Measurements from ENCODE around the gene CD300A.

Gene CD300A

GRCh38 chr17:74466111-74466827 is at the start of gene CD300A:
TSS of gene CD300A (plus strand) at chr17:74466634. CDS start at chr17:74466704, 70 bp downstream.
- DNase-seq = no peak
- no peak for TF ChIP-seq GATA1 (IDR thresholded peaks at IDR 0.05; ENCODE audit: low read depth, low read length)
- TF ChIP-seq POLR2A (IDR thresholded peaks at IDR 0.05; ENCODE audit: low read length) = no peak

GRCh38 chr17:74417178-74418045 is 49.0 kb upstream of the CD300A start:
- no peak for TF ChIP-seq GATA1 (IDR thresholded peaks at IDR 0.05; ENCODE audit: low read depth, low read length)
- no peak for TF ChIP-seq POLR2A (IDR thresholded peaks at IDR 0.05; ENCODE audit: low read length)
- peak in 1 of 2 experiments; percentile 14 for DNase-seq

- no peak for DNase-seq
- TF ChIP-seq POLR2A (IDR thresholded peaks at IDR 0.05; ENCODE audit: low read length) (no peak), GATA1 (IDR thresholded peaks at IDR 0.05; ENCODE audit: low read depth, low read length) (no peak)
These were observed 46.5 kb upstream of the CD300A start for GRCh38 chr17:74419928-74420411.

- TF ChIP-seq POLR2A (IDR thresholded peaks at IDR 0.05; ENCODE audit: low read length) = no peak
- TF ChIP-seq GATA1 (IDR thresholded peaks at IDR 0.05; ENCODE audit: low read depth, low read length) = no peak
- no peak for DNase-seq
These were observed 42.3 kb upstream of the CD300A start for GRCh38 chr17:74424117-74424516.

GRCh38 chr17:74424657-74425056 is 41.8 kb upstream of the CD300A start:
- no peak for DNase-seq

GRCh38 chr17:74426551-74427047 is 39.8 kb upstream of the CD300A start:
- TF ChIP-seq GATA1 (IDR thresholded peaks at IDR 0.05; ENCODE audit: low read depth, low read length) = no peak
- TF ChIP-seq POLR2A (IDR thresholded peaks at IDR 0.05; ENCODE audit: low read length) = no peak
- no peak for DNase-seq

More at GRCh38 chr17:74424657-74425056, 41.8 kb upstream of the CD300A start:
- TF ChIP-seq POLR2A (IDR thresholded peaks at IDR 0.05; ENCODE audit: low read length) (no peak), GATA1 (IDR thresholded peaks at IDR 0.05; ENCODE audit: low read depth, low read length) (no peak)

GRCh38 chr17:74427048-74427762 is 39.2 kb upstream of the CD300A start:
- TF ChIP-seq GATA1 (IDR thresholded peaks at IDR 0.05; ENCODE audit: low read depth, low read length) (no peak), POLR2A (IDR thresholded peaks at IDR 0.05; ENCODE audit: low read length) (no peak)
- DNase-seq = no peak

- TF ChIP-seq POLR2A (IDR thresholded peaks at IDR 0.05; ENCODE audit: low read length) (no peak), GATA1 (IDR thresholded peaks at IDR 0.05; ENCODE audit: low read depth, low read length) (no peak)
- DNase-seq = no peak
These were observed 38.7 kb upstream of the CD300A start for GRCh38 chr17:74427763-74428153.

GRCh38 chr17:74429604-74430384 is 36.6 kb upstream of the CD300A start:
- DNase-seq = no peak
- TF ChIP-seq POLR2A (IDR thresholded peaks at IDR 0.05; ENCODE audit: low read length) = no peak
- no peak for TF ChIP-seq GATA1 (IDR thresholded peaks at IDR 0.05; ENCODE audit: low read depth, low read length)

- TF ChIP-seq GATA1 (IDR thresholded peaks at IDR 0.05; ENCODE audit: low read depth, low read length) (no peak), POLR2A (IDR thresholded peaks at IDR 0.05; ENCODE audit: low read length) (no peak)
These were observed 36.1 kb upstream of the CD300A start for GRCh38 chr17:74430385-74430705.

GRCh38 chr17:74430706-74431567 is 35.5 kb upstream of the CD300A start:
- TF ChIP-seq GATA1 (IDR thresholded peaks at IDR 0.05; ENCODE audit: low read depth, low read length) (no peak), POLR2A (IDR thresholded peaks at IDR 0.05; ENCODE audit: low read length) (no peak)
- no peak for DNase-seq

More at GRCh38 chr17:74430385-74430705, 36.1 kb upstream of the CD300A start:
- DNase-seq = no peak

Measured in erythroblast (primary cell).